HG03469 (cell line): ENCODE data around the gene HTT.

Experiments used
- ATAC-seq: cut with Tn5 transposase; IDR thresholded peaks from one replicate; pipeline ENCODE4 v1.9.1; 2021; ENCODE audit warnings: mild to moderate bottlenecking, moderate library complexity, moderate number of reproducible peaks; ENCODE audit not compliant: unreplicated experiment

HTT gene

DNA sequence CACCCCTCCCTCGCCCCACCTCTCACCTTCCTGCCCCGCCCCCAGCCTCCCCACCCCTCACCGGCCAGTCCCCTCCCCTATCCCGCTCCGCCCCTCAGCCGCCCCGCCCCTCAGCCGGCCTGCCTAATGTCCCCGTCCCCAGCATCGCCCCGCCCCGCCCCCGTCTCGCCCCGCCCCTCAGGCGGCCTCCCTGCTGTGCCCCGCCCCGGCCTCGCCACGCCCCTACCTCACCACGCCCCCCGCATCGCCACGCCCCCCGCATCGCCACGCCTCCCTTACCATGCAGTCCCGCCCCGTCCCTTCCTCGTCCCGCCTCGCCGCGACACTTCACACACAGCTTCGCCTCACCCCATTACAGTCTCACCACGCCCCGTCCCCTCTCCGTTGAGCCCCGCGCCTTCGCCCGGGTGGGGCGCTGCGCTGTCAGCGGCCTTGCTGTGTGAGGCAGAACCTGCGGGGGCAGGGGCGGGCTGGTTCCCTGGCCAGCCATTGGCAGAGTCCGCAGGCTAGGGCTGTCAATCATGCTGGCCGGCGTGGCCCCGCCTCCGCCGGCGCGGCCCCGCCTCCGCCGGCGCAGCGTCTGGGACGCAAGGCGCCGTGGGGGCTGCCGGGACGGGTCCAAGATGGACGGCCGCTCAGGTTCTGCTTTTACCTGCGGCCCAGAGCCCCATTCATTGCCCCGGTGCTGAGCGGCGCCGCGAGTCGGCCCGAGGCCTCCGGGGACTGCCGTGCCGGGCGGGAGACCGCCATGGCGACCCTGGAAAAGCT is at the start of gene HTT, which contains the start of gene HTT-AS:
TSS of gene HTT (plus strand) at position 604 of the 768 bp plus-strand sequence. CDS start at position 749, 145 bp downstream.
TSS of gene HTT-AS (minus strand) at position 461 of the 768 bp plus-strand sequence.
- ATAC-seq: peak; percentile 60

GRCh38 chr4:3025881-3026280 is 48.6 kb upstream of the HTT start:
- ATAC-seq: no peak

- ATAC-seq: no peak
Measured at GRCh38 chr4:3026540-3026939, 47.9 kb upstream of the HTT start.

DNA sequence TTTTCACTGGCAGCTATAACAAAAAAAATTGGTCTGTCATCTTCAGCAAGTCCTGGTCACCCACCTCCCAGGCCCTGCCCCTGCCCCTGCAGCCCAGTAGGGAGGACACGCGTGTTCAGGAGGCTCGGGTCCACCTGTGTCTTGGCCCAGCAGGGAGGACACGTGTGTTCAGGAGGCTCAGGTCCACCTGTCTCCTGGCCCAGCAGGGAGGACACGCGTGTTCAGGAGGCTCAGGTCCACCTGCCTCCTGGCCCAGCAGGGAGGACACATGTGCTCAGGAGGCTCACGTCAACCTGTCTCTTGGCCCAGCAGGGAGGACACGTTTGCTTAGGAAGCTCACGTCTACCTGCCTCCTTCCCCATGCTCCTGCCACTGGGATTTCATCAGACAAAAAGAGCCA is 45.0 kb upstream of the HTT start:
- no peak for ATAC-seq

GRCh38 chr4:3030566-3031356 is 43.7 kb upstream of the HTT start:
- ATAC-seq: no peak

GRCh38 chr4:3031357-3032082 is 43.0 kb upstream of the HTT start:
- ATAC-seq: no peak

DNA sequence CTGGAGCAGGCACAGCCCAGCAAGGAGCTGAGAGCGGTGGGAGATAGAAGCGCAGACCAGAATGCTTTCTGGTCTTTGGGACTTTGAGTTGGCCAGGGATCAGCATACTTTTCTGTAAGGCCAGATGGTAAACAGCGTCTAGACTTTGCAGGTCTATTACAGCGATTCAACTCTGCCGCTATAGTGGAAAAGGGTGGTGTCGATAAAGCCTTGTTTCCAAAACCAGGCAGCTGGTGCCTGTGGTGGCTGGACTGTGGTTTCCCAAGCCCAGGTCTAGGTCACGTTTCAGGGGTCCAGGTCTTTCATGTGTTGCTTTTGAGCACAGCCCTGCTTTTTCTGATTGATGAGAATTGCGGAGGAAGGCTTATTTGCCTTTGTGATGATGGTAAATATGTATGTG is 40.2 kb upstream of the HTT start:
- no peak for ATAC-seq

DNA sequence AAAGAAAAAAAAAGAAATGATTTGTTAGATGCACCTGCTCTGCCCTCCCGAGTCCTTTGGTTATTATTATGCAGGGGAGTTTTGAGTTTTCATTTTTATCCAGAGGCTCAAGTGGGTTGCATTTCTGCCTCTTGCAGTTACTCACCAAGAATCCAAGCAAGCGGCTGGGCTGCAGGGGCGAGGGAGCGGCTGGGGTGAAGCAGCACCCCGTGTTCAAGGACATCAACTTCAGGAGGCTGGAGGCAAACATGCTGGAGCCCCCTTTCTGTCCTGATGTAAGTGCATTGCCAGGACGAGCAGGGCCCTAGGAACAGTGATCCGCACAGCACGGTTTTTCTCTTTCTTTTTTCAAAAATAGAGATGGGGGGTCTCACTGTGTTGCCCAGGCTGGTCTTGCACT is 39.2 kb upstream of the HTT start:
- ATAC-seq: no peak

- ATAC-seq: no peak
Measured at GRCh38 chr4:3035674-3036073, 38.8 kb upstream of the HTT start.

- no peak for ATAC-seq
Measured at GRCh38 chr4:3036131-3036952, 38.1 kb upstream of the HTT start.

- ATAC-seq: no peak
Measured at GRCh38 chr4:3037957-3038461, 36.5 kb upstream of the HTT start.

- ATAC-seq: no peak
Measured at GRCh38 chr4:3039706-3040366, 34.6 kb upstream of the HTT start.

DNA sequence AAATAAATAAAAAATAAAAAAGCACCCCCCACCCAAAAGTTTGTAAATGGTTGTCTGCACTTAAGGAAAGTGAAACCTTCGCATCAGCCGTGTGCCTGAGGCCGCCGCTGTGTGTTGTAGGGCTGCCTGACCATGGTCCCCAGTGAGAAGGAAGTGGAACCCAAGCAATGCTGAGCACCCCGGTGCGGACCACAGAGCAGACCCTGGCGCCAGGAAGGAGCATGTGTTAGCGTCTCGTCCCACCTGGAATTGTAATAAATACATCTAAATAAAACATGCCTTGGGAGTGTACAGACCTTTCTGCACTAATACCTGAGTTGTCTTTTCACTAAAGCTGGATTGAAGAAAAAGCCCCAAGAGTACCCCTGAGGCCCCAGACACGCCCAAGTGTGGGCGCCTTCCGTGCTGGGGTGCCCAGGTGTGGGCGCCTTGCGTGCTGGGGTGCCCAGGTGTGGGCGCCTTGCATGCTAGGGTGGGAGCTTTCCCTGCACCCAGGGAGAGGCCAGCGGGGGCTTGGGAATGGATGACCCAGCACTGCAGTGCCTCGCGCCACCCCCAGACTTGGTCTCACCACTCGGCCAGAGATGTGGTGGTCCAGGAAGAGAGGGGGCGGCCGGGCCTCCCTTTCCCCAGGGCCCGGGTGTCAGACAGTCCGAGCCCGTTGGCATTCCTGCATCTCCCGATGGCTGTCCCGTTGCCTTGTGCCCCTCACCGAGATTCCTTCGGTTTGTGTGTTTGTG is 33.9 kb upstream of the HTT start:
- no peak for ATAC-seq

DNA sequence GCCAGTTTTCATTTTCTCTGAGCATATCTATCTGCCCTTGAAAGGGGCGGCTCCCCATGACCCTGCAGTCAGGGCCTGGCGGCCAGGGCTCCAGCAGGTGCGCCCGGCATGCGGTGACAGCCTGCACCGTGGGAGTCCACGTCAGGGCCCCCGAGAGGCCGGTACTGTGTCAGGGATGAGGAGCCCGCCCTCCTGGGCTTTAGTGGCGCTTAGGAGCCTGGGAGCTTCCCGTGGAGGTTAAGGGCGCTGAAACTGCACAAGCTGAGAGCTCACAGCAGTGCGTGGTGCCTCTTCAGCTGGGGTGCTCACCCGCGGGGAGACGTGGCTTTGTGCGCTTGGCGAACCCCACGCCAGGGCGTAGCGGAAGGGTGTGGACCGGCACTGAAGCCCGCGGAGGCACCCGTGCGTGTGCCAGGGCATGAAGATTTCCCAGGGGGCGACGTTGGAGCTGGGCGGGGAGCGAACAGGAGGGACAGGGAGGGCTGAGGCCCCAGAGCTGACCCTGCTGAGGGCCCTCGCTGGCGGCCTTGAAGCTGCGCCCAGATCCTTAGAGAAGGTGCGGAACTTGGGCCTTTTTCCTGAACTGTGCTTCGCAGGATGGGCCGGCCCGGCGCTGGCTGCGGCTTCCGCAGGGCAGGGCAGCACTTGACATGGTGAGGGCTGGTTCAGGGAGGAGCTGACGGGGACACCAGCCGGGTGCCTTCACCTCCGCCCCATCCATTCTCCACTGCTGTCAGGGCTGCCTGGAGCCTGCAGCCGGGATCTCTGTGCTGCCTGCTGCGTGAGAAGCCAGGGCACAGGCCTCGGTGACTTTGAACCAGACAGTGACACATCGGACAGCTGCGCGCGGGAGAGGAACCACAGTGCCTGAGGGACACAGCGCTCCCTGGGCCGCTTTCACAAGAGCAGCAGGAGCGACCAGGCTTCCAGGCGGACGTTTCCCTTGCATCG is 33.0 kb upstream of the HTT start:
- ATAC-seq: no peak

- ATAC-seq: no peak
Measured at GRCh38 chr4:3042226-3042625, 32.3 kb upstream of the HTT start.

GRCh38 chr4:3043282-3044020 is 31.0 kb upstream of the HTT start:
- no peak for ATAC-seq
